ENCODE data around the gene C13orf46.

Gene C13orf46

DNA sequence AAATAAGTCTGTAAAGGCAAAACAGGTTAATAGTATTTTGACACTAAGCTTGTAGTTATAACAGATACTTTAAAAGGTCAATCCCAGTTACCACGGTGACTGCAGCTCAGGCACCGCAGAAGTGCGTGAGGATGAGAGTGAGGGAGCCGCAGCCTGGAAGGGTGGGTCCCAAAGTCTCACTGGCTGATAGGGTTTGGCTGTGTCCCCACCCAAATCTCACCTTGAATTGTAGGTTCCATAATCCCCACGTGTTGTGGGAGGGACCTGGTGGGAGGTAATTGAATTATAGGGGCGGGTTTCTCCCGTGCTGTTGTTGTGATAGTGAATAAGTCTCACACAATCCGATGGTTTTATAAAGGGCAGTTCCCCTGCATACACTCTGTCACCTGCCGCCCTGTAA, 70.0 kb downstream of the C13orf46 start:
- Histone ChIP-seq H3K4me3 (ENCODE audit: control insufficient read depth in 1 of 7, extremely low read depth in 1 of 7, insufficient read depth in 4 of 7, low read depth in 2 of 7, low read length in 6 of 7) (no peak overlapping the region), H3K27ac (ENCODE audit: insufficient read depth in 1 of 2, low read depth in 1 of 2, low read length in 2 of 2, poor library complexity in 1 of 2, severe bottlenecking in 2 of 2) (no peak overlapping the region), H3K9me3 (ENCODE audit: control extremely low read depth in 1 of 5, control insufficient read depth in 4 of 5, insufficient read depth in 2 of 5, low read depth in 1 of 5, low read length in 4 of 5) (no peaks in the 10 kb centered on the region), H3K36me3 (ENCODE audit: control insufficient read depth in 4 of 4, insufficient read depth in 4 of 4, low read length in 3 of 4) (no peaks in the 10 kb centered on the region), H3K4me1 (ENCODE audit: control extremely low read depth in 1 of 4, control insufficient read depth in 4 of 4, insufficient read depth in 4 of 4, low read length in 3 of 4) (peaks cover 0 to 17% (median 12%) of the 10 kb centered on the region in 4 experiments), H3K27me3 (replicated peaks in 2 of 5; ENCODE audit: control insufficient read depth in 4 of 5, insufficient read depth in 5 of 5, low read length in 4 of 5) (peaks cover 0 to 3% (median 0%) of the 10 kb centered on the region in 5 experiments)
- ChIA-PET CTCF (no interaction called here), POLR2A (no interaction called here)
- no peak for DNase-seq
- 98% methylated on average over 5 of the region's 9 CpGs for WGBS (ENCODE audit: insufficient coverage)

Measured in common myeloid progenitor, CD34-positive (primary cell).